SK-N-SH (cell line): Measurements from ENCODE around the gene GCN1.

Experiments used
- CHD2 ChIP-seq: fragments of 150-350 bp; IDR thresholded peaks from 2 replicates; pipeline ENCODE4 v1.6.1; 2018; ENCODE audit warnings: low read length; ENCODE audit not compliant: partially characterized antibody
- CTCF ChIP-seq: fragments of 200-600 bp; sonication (generic); IDR thresholded peaks from 2 replicates; pipeline ENCODE4 v1.6.1; 2017; ENCODE audit warnings: antibody characterized with exemption, mild to moderate bottlenecking, moderate library complexity
- EP300 ChIP-seq, 2 experiments: IDR thresholded peaks; 2 replicates each; pipeline versions ENCODE4 v1.4.0 to v1.6.1; 2012; ENCODE audit warnings: borderline replicate concordance in 1 of 2, low read depth in 1 of 2, low read length in 1 of 2
- EZH2phosphoT487 ChIP-seq: fragments of 200-600 bp; sonication (generic); IDR thresholded peaks from 2 replicates; pipeline ENCODE4 v1.6.1; 2017; ENCODE audit warnings: low read depth, mixed run types, mild to moderate bottlenecking, antibody characterized with exemption, moderate library complexity, borderline replicate concordance
- GATA2 ChIP-seq: sonication (generic); formaldehyde crosslinking; IDR thresholded peaks from 2 replicates; pipeline ENCODE4 v1.5.0; 2020; ENCODE audit warnings: mild to moderate bottlenecking, missing genetic modification reagents
- MXI1 ChIP-seq: IDR thresholded peaks from 2 replicates; pipeline ENCODE4 v1.6.1; 2012; ENCODE audit warnings: mild to moderate bottlenecking, low read depth, low read length, improper control_type of control experiment
- POLR2AphosphoS5 ChIP-seq: IDR thresholded peaks from 2 replicates; pipeline ENCODE4 v1.6.1; 2012; ENCODE audit warnings: low read depth, low read length
- RAD21 ChIP-seq: IDR thresholded peaks from 2 replicates; pipeline ENCODE4 v1.6.1; 2012; ENCODE audit warnings: mild to moderate bottlenecking, low read length
- REST ChIP-seq: IDR thresholded peaks from 2 replicates; pipeline ENCODE4 v1.6.1; 2012; ENCODE audit warnings: mild to moderate bottlenecking, low read depth, low read length, moderate library complexity
- SIN3A ChIP-seq: IDR thresholded peaks from 2 replicates; pipeline ENCODE4 v1.6.1; 2012; ENCODE audit warnings: low read depth, mild to moderate bottlenecking, low read length, moderate library complexity, borderline replicate concordance
- TAF1 ChIP-seq: IDR thresholded peaks from 2 replicates; pipeline ENCODE4 v1.6.1; 2012; ENCODE audit warnings: low read depth, mild to moderate bottlenecking, low read length, moderate library complexity, borderline replicate concordance

GRCh38 chr12:120194226-120194533 lies 335 bp downstream of the GCN1 start:
- no peak for TF ChIP-seq CTCF
- TF ChIP-seq SIN3A, result no peak
- no peak for TF ChIP-seq MXI1
- TF ChIP-seq CHD2, result no peak
- TF ChIP-seq POLR2AphosphoS5, result no peak
- TF ChIP-seq GATA2 (CRISPR knock-in tag), result no peak
- TF ChIP-seq RAD21, result no peak
- no peak for TF ChIP-seq TAF1
- TF ChIP-seq EP300 (IDR thresholded peaks at IDR 0.05; ENCODE audit: borderline replicate concordance in 1 of 2, low read depth in 1 of 2, low read length in 1 of 2), result no peak
- TF ChIP-seq REST, result no peak
- TF ChIP-seq EZH2phosphoT487, result no peak
